GM12891 (cell line): ENCODE measurements around the gene RBPJL.

Experiments used
- DNase-seq: peaks from one replicate; pipeline ENCODE4 v3.0.0; 2011; ENCODE audit warnings: low spot score; ENCODE audit not compliant: insufficient read length
- FAIRE-seq: peaks from 2 replicates; lab custom pipeline; 2011; peaks lifted over from hg19 to GRCh38; lab: Jason Lieb, UNC
- PAX5 ChIP-seq: IDR thresholded peaks from 2 replicates; pipeline ENCODE4 v1.6.1; 2011; ENCODE audit warnings: low read length, moderate library complexity, mild to moderate bottlenecking; ENCODE audit not compliant: insufficient read depth, severe bottlenecking
- POLR2A ChIP-seq: IDR thresholded peaks from 2 replicates; pipeline ENCODE4 v1.6.1; 2011; ENCODE audit warnings: low read depth, low read length, control low read depth
- POLR2AphosphoS5 ChIP-seq: IDR thresholded peaks from 2 replicates; pipeline ENCODE4 v1.6.1; 2011; ENCODE audit warnings: low read depth, low read length, control low read depth
- POU2F2 ChIP-seq: IDR thresholded peaks from 2 replicates; pipeline ENCODE4 v1.6.1; 2011; ENCODE audit warnings: low read depth, mild to moderate bottlenecking, control low read depth, low read length, moderate library complexity
- SPI1 ChIP-seq: IDR thresholded peaks from 2 replicates; pipeline ENCODE4 v1.6.1; 2011; ENCODE audit warnings: low read depth, low read length, control low read depth
- TAF1 ChIP-seq: IDR thresholded peaks from 2 replicates; pipeline ENCODE4 v1.6.1; 2011; ENCODE audit warnings: low read depth, low read length, control low read depth

Gene RBPJL

DNA sequence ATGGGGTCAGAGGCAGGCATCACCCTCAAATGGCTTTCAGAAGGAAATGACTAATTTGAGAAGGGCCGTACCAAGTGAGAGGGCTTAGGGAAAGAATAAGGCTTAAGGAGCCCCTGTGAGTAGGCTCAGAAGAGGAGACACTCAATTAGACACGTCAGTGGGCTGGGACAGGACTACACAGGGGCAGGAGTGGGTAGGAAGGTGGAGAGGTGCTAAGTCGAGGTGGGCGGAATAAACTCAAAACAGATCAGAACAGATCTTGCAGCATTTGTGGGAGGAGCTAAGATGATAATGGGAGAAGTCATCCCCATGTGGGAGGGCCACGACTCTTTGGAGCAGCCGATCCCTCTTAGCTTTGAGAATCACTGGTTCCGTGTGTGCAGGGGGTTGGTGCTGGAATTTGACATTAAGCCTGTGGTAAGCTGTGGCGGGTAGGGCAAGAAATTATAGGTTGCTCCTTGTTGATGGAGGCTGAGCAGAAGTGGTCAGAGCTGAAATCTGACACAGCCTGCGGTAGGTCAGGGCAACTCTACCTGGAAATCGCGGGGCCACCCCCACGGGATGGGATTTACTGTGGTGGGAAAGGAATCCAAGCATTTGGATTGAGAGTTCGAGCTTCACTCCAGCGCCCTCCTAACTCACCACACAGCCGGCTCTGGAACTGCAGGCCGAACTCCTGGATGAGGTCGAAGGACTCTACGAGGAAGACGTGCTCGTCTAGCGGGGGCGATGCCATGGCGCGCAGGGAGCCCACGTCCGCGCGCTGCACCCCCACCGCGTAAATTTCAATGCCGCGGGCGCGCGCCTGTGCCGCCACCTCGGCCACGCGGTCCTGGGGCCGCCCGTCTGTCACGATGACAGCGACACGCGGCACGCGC is 2.8 kb upstream of the RBPJL start:
- no peak for TF ChIP-seq PAX5
- TF ChIP-seq SPI1 = no peak
- no peak for TF ChIP-seq POU2F2
- no peak for TF ChIP-seq POLR2AphosphoS5
- TF ChIP-seq TAF1 = no peak
- no peak for TF ChIP-seq POLR2A
- FAIRE-seq = no peak
- no peak for DNase-seq

DNA sequence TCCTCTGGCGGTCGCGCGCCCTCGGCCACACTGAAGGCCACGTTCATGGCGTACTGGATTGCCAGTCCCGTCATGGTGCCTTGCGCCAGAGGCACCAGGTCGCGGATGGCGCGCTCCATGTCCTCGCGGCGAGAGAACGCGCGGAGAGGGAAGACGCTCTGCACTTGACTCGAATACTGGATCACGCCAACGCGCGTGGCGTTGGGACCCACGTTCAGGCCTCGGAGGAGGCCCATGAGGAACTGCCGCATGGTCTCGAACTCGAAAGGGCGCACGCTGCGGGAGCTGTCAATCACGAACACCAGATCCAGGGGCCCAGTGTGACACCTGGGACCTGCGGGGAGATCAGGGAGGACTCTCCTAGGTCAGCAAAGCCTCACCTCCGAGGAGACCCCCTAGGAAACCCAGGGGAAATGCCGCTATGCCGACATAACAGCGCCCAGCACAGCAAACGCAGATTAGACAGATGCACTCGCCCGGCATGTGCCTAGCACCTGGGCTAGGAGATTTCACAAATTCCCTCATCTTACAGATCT is 2.1 kb upstream of the RBPJL start:
- FAIRE-seq = no peak
- DNase-seq = no peak
- TF ChIP-seq POU2F2 (no peak), SPI1 (no peak), TAF1 (no peak), POLR2A (no peak), POLR2AphosphoS5 (no peak), PAX5 (no peak)

DNA sequence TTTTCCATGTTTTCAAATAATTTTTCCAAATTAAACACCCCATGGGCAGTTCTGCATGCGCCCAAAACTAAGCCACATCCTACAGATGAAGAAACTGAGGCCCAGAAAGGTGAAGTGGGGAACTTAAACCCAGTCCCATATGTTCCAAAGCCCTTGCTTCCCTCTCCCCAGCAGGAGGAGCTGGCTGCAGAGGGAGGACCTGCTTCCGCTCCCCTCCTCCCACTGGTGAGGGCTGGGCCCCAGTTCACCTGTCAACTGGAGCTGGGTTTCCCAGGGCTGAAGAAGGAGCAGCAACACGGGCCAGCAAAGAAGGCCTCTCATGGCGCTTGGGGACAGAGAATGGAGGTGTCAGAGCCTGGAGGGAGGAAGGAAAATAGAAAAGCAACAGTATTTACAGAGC is 1.4 kb upstream of the RBPJL start:
- no peak for FAIRE-seq

DNA sequence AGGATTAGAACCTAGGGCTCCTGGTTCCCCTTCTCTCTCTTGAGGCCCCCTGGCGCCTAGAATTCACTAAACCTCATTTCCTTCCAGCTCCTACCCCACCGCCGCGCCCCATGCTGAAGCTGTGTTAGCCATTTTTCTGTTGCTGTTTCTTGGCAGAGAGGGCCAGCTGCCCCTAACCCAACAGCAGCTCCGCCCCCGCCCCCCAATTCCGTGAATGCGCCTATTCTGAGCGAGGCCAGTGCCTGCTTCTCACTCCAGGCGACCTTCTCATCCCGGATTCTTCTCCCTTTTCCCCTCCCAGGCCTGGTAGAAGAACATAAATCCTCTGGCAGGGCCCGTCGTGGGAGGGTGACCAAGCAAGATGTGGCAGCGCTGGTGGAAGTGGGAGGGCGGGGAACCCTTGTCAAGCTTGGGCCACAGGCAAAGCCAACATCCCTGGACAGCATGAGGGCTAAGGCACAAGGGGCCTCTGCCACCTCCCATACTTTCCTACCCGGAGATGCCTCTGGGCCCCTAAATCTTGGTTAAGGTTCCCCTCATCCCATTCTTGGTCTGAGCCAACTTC is 518 bp downstream of the RBPJL start:
- FAIRE-seq (no peak), DNase-seq (no peak)
- no peak for TF ChIP-seq SPI1
- no peak for TF ChIP-seq PAX5
- TF ChIP-seq POLR2AphosphoS5 = no peak
- TF ChIP-seq TAF1 = no peak
- TF ChIP-seq POLR2A = no peak
- TF ChIP-seq POU2F2 = no peak

More for the DNA sequence above, 1.4 kb upstream of the RBPJL start:
- TF ChIP-seq SPI1 (no peak), POLR2A (no peak), PAX5 (no peak), POLR2AphosphoS5 (no peak), POU2F2 (no peak), TAF1 (no peak)
- DNase-seq = no peak

DNA sequence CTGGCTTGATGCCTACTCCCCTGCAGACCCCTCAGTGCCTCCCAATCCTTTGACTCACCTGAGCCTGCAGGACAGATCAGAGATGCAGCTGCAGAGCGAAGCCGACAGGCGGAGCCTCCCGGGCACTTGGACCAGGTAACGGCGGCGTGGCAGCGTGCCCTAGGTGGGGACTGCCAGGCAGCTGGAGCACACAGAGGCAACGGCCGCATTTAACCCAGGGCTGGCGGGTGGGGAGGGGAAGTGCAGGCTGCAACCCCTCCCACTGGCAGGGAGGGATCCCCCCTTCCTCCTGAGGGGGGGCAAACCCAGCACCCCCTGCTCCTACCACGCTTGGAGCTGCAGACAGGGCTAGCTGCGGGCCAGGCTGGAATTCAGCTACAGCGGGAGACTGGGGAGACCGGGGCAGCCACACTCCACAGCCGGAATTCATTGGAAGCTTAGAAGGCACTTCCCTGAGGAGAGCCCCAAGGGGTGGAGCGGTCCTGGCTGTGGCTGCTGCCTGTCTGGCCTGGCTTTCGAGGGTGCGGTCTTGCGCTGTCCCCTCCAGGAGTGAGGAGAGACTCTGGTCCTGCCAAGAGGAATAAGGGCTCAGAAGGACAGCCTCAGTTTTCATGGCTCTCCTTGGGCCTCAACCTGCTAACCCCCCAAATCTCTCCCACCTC is 1.6 kb downstream of the RBPJL start, which contains the start of gene MATN4:
Gene MATN4, minus strand, starts transcription at position 183 of the 662 bp plus-strand sequence. CDS start 2,717 bp downstream, outside the sequence.
- no peak for DNase-seq
- FAIRE-seq = no peak
- TF ChIP-seq POLR2A (no peak), PAX5 (no peak), POU2F2 (no peak), TAF1 (no peak), SPI1 (no peak), POLR2AphosphoS5 (no peak)

DNA sequence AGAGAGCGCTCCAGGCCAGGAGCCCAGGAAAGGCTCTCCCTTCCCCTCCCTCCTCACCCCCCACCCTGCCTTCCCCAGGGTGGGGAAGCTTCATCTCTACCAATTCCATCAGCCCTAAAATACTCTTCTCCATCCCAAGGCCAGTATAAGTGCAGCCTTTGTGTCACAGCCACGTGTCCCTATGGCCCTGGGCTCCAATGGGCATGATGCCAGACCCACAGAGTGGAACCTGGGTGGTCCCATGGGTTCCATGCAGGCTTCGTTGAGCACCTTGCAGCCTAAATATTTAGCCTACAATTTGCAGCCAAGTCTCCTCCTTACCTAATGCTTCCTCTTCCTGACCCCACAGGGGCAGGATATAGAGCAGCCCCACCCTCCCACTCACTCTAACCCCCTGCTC is 2.4 kb downstream of the RBPJL start:
- DNase-seq = no peak
- TF ChIP-seq POLR2AphosphoS5 (no peak), PAX5 (no peak), TAF1 (no peak), SPI1 (no peak), POU2F2 (no peak), POLR2A (no peak)
- FAIRE-seq = no peak

DNA sequence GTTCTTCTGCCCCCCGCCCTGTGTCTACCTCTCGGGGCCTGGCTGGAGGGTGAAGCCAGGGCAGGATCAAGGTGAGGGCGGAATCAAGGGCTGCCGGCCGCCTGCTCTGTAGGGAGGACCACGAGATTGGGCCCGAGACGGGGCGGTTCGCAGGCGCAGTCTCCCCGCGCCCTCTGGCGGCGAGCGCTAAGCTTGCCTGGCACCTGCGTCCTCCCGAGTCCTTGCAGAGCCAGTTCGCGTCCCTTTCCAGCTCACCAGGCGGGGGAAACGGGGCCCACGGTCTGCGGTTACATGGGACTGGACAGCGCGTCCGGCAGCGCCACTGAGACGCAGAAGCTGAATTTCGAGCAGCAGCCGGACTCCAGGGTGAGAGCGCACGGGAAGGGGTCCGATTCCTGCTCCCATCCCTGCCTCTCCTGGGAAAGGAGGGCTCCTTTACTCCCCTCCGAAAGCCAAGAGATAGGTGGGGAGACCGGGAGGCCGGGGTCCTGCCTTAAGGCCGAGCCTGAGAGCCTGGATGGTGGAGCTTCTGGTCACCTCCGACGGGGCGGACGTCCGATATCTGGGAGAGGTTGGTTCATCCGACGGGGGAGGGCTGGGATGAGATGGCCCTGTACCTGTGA is 5.1 kb downstream of the RBPJL start:
- TF ChIP-seq SPI1 = no peak
- FAIRE-seq = peak; percentile 83

DNA sequence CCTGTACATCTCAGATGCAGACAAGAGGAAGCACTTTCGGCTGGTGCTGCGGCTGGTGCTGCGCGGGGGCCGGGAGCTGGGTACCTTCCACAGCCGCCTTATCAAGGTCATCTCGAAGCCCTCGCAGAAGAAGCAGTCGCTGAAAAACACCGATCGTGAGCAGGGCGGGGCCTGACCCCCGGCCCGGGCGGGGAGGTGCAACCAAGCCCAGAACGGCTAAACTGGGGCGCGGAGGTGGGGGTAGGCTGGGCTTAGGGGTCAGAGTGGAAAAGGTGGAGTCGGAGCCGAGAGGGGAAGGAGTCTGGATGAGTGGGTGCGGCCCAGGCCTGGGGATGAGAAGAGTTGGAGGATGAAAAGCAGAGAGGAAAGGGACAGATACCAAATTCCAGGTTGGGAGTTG is 5.6 kb downstream of the RBPJL start:
- TF ChIP-seq POLR2AphosphoS5 = no peak
- TF ChIP-seq POU2F2 = no peak
- TF ChIP-seq SPI1 = no peak
- no peak for TF ChIP-seq TAF1
- no peak for TF ChIP-seq PAX5
- no peak for TF ChIP-seq POLR2A
- FAIRE-seq (no peak), DNase-seq (no peak)

More for the DNA sequence above, 5.1 kb downstream of the RBPJL start:
- peak; percentile 85 for DNase-seq
